Suppressor macrophage treated with lipopolysaccharide for 1 hour (primary cell): ENCODE data around the gene TM7SF2.

ENCODE experiments used
- DNase-seq, 3 donors: peaks; one replicate each; pipeline ENCODE4 v3.0.0-alpha.2; 2020 to 2022

Gene TM7SF2

GRCh38 chr11:65111744-65112545, at the start of gene TM7SF2:
Gene TM7SF2, plus strand, starts transcription at chr11:65111872. Its CDS starts 144 bp downstream, at chr11:65112016.
- peak; percentile 94 to 99 (median 97) for DNase-seq

- DNase-seq = no peak
These were observed 48.1 kb upstream of the TM7SF2 start for GRCh38 chr11:65063532-65063931.

- no peak for DNase-seq
These were observed 46.8 kb upstream of the TM7SF2 start for GRCh38 chr11:65064847-65065240.

- peak in 2 of 3 donors; percentile 26 to 62 for DNase-seq
These were observed 45.8 kb upstream of the TM7SF2 start for GRCh38 chr11:65065851-65066250.

GRCh38 chr11:65066315-65066714, 45.4 kb upstream of the TM7SF2 start:
- no peak for DNase-seq

- no peak for DNase-seq
These were observed 44.8 kb upstream of the TM7SF2 start for GRCh38 chr11:65066805-65067291.

- no peak for DNase-seq
These were observed 44.2 kb upstream of the TM7SF2 start for GRCh38 chr11:65067446-65067845.

- peak; percentile 36 to 63 (median 56) for DNase-seq
These were observed 42.5 kb upstream of the TM7SF2 start for GRCh38 chr11:65069217-65069616.

- peak; percentile 38 to 51 (median 49) for DNase-seq
These were observed 39.6 kb upstream of the TM7SF2 start for GRCh38 chr11:65071907-65072630.

GRCh38 chr11:65072631-65072966, 39.1 kb upstream of the TM7SF2 start:
- no peak for DNase-seq

- peak; percentile 43 to 57 (median 46) for DNase-seq
These were observed 34.2 kb upstream of the TM7SF2 start for GRCh38 chr11:65077451-65077850.

GRCh38 chr11:65078151-65078550, 33.5 kb upstream of the TM7SF2 start:
- DNase-seq = peak; percentile 57 to 70 (median 66)

- DNase-seq = no peak
These were observed 32.8 kb upstream of the TM7SF2 start for GRCh38 chr11:65078786-65079342.

- no peak for DNase-seq
These were observed 28.4 kb upstream of the TM7SF2 start for GRCh38 chr11:65083134-65083833.

- DNase-seq = peak; percentile 97 to 99 (median 98)
These were observed 27.7 kb upstream of the TM7SF2 start, which contains the start of the genes CDCA5 and ZFPL1 for GRCh38 chr11:65083834-65084597. Gene CDCA5, minus strand, starts transcription at chr11:65084040. Its CDS starts 62 bp downstream, at chr11:65083978. Gene ZFPL1, plus strand, starts transcription at chr11:65084222. Its CDS starts 477 bp downstream, at chr11:65084699.

- DNase-seq = no peak
These were observed 26.9 kb upstream of the TM7SF2 start for GRCh38 chr11:65084598-65085375.

GRCh38 chr11:65085446-65085845, 26.2 kb upstream of the TM7SF2 start:
- peak; percentile 31 to 45 (median 38) for DNase-seq

GRCh38 chr11:65086809-65087208, 24.9 kb upstream of the TM7SF2 start:
- no peak for DNase-seq

GRCh38 chr11:65087216-65087615, 24.5 kb upstream of the TM7SF2 start:
- DNase-seq = no peak

- DNase-seq = no peak
These were observed 23.8 kb upstream of the TM7SF2 start for GRCh38 chr11:65087827-65088226.

GRCh38 chr11:65089621-65090020, 22.1 kb upstream of the TM7SF2 start:
- DNase-seq = no peak
